NCI-H774 (cell line): ENCODE results near the gene ANKS1B.
A peak's percentile ranks its signal among the peaks of the same experiment; 100 is the strongest.

ENCODE experiments used
- DNase-seq: peaks from one replicate; lab custom pipeline; 2025; lab: John Stamatoyannopoulos, UW

ANKS1B gene

GRCh38 chr12:99573980-99574379 lies 410.8 kb downstream of the ANKS1B start:
- DNase-seq, result no peak

GRCh38 chr12:99567072-99567471 lies 417.7 kb downstream of the ANKS1B start:
- no peak for DNase-seq

GRCh38 chr12:99558109-99558508 lies 426.6 kb downstream of the ANKS1B start:
- no peak for DNase-seq

- DNase-seq, result peak; percentile 5
Observed at GRCh38 chr12:99553461-99553860, 431.3 kb downstream of the ANKS1B start.

GRCh38 chr12:99552022-99552421 lies 432.7 kb downstream of the ANKS1B start:
- DNase-seq, result no peak

- DNase-seq, result no peak
Observed at GRCh38 chr12:99549651-99550050, 435.1 kb downstream of the ANKS1B start.

GRCh38 chr12:99549196-99549595 lies 435.5 kb downstream of the ANKS1B start:
- DNase-seq, result no peak

- no peak for DNase-seq
Observed at GRCh38 chr12:99544457-99544856, 440.3 kb downstream of the ANKS1B start.

- DNase-seq, result no peak
Observed at GRCh38 chr12:99529966-99530365, 454.8 kb downstream of the ANKS1B start.

- DNase-seq, result no peak
Observed at GRCh38 chr12:99528478-99528877, 456.3 kb downstream of the ANKS1B start.

- no peak for DNase-seq
Observed at GRCh38 chr12:99523853-99524252, 460.9 kb downstream of the ANKS1B start.

- no peak for DNase-seq
Observed at GRCh38 chr12:99522456-99522855, 462.3 kb downstream of the ANKS1B start.

GRCh38 chr12:99521664-99522063 lies 463.1 kb downstream of the ANKS1B start:
- DNase-seq, result no peak

GRCh38 chr12:99513066-99513465 lies 471.7 kb downstream of the ANKS1B start:
- DNase-seq, result no peak

- no peak for DNase-seq
Observed at GRCh38 chr12:99505805-99506204, 478.9 kb downstream of the ANKS1B start.

- DNase-seq, result no peak
Observed at GRCh38 chr12:99498756-99499155, 486.0 kb downstream of the ANKS1B start.

- DNase-seq, result no peak
Observed at GRCh38 chr12:99495799-99496198, 488.9 kb downstream of the ANKS1B start.

GRCh38 chr12:99493197-99493596 lies 491.5 kb downstream of the ANKS1B start:
- DNase-seq, result no peak

- DNase-seq, result no peak
Observed at GRCh38 chr12:99486277-99486676, 498.5 kb downstream of the ANKS1B start.

- no peak for DNase-seq
Observed at GRCh38 chr12:99479149-99479548, 505.6 kb downstream of the ANKS1B start.

GRCh38 chr12:99476956-99477355 lies 507.8 kb downstream of the ANKS1B start:
- DNase-seq, result no peak

- DNase-seq, result no peak
Observed at GRCh38 chr12:99455350-99456035, 529.2 kb downstream of the ANKS1B start.

- DNase-seq, result no peak
Observed at GRCh38 chr12:99454539-99455172, 530.1 kb downstream of the ANKS1B start.
